GM19438 (cell line): Measurements from ENCODE around the gene CRYAB.
"Not testable (repeated sequence)": the region's sequence is repeated elsewhere in the genome, so short reads cannot be mapped to it uniquely, and the experiment has no call there.

Source experiments
- ATAC-seq: cut with Tn5 transposase; IDR thresholded peaks from one replicate; pipeline ENCODE4 v1.9.1; 2021; ENCODE audit warnings: low read depth; ENCODE audit not compliant: unreplicated experiment

CRYAB gene

GRCh38 chr11:111910676-111911562 is 651 bp downstream of the CRYAB start:
- no peak for ATAC-seq

- ATAC-seq, result no peak
These were observed 2.2 kb downstream of the CRYAB start for GRCh38 chr11:111909378-111909777.

- no peak for ATAC-seq
These were observed 2.8 kb downstream of the CRYAB start for GRCh38 chr11:111908639-111909305.

GRCh38 chr11:111906680-111907079 is 4.9 kb downstream of the CRYAB start:
- no peak for ATAC-seq

- ATAC-seq, result no peak
These were observed 6.2 kb downstream of the CRYAB start for GRCh38 chr11:111905411-111905810.

- ATAC-seq, result no peak
These were observed 24.7 kb downstream of the CRYAB start for GRCh38 chr11:111886844-111887243.

- no peak for ATAC-seq
These were observed 25.5 kb downstream of the CRYAB start for GRCh38 chr11:111886032-111886431.

GRCh38 chr11:111885053-111885452 is 26.5 kb downstream of the CRYAB start:
- ATAC-seq, result not testable (repeated sequence)

GRCh38 chr11:111882202-111882601 is 29.4 kb downstream of the CRYAB start:
- ATAC-seq, result no peak

GRCh38 chr11:111879637-111879960 is 32.0 kb downstream of the CRYAB start:
- peak; percentile 3 for ATAC-seq

- ATAC-seq, result peak; percentile 93
These were observed 32.5 kb downstream of the CRYAB start, which contains the start of the genes CFAP68 and FDXACB1 for GRCh38 chr11:111878849-111879636. CFAP68 (plus strand) TSS chr11:111879541; CDS start chr11:111879561, 20 bp downstream. FDXACB1 (minus strand) TSS chr11:111879165; CDS start chr11:111879132, 33 bp downstream.

GRCh38 chr11:111878385-111878848 is 33.2 kb downstream of the CRYAB start:
- peak; percentile 21 for ATAC-seq

GRCh38 chr11:111871693-111872161 is 39.8 kb downstream of the CRYAB start:
- ATAC-seq, result no peak

GRCh38 chr11:111870886-111871692 is 40.5 kb downstream of the CRYAB start, which contains the start of gene ALG9:
ALG9 (minus strand) TSS chr11:111871581; CDS start chr11:111871482, 99 bp downstream.
- peak; percentile 89 for ATAC-seq

GRCh38 chr11:111870522-111870885 is 41.1 kb downstream of the CRYAB start:
- peak; percentile 11 for ATAC-seq

GRCh38 chr11:111870113-111870512 is 41.5 kb downstream of the CRYAB start:
- no peak for ATAC-seq

- no peak for ATAC-seq
These were observed 51.3 kb downstream of the CRYAB start for GRCh38 chr11:111860257-111860656.
